GM13976 (cell line): ENCODE measurements around the gene ZNF35.
A peak's percentile ranks its signal among the peaks of the same experiment; 100 is the strongest.

ENCODE experiments used
- DNase-seq: peaks from one replicate; pipeline ENCODE4 v3.0.0; 2012; ENCODE audit warnings: low spot score
- CTCF ChIP-seq: IDR thresholded peaks from 2 replicates; pipeline ENCODE4 v1.5.1; 2012; ENCODE audit warnings: borderline replicate concordance, mild to moderate bottlenecking; ENCODE audit not compliant: insufficient read depth; ENCODE audit errors: extremely low read depth, missing control alignments, control extremely low read depth
- in situ Hi-C: fragments of 300-500 bp; cut with MboI; formaldehyde crosslinking; loops from one replicate; pipeline ENCODE4 v1.12.0; 2022; ENCODE audit warnings: low sequenced_read_pairs, mixed read lengths, inconsistent platforms; ENCODE audit not compliant: unreplicated experiment

ZNF35 gene

GRCh38 chr3:44648564-44649229 lies at the start of gene ZNF35:
Gene ZNF35, plus strand, starts transcription at chr3:44648732. Its CDS starts 2,336 bp downstream, at chr3:44651068.
- DNase-seq, result peak; percentile 89
- TF ChIP-seq CTCF, result no peak
- in situ Hi-C loops, result no loop called here

- TF ChIP-seq CTCF, result no peak
- in situ Hi-C loops, result no loop called here
- no peak for DNase-seq
Measured at GRCh38 chr3:44601749-44602148, 46.8 kb upstream of the ZNF35 start.

- no peak for DNase-seq
- in situ Hi-C loops, result no loop called here
- no peak for TF ChIP-seq CTCF
Measured at GRCh38 chr3:44612678-44613077, 35.9 kb upstream of the ZNF35 start.

GRCh38 chr3:44624749-44625480 lies 23.6 kb upstream of the ZNF35 start, which contains the start of gene ZNF197:
Gene ZNF197, plus strand, starts transcription at chr3:44625036. Its CDS starts 4,119 bp downstream, at chr3:44629155.
- no peak for TF ChIP-seq CTCF
- in situ Hi-C loops, result no loop called here
- DNase-seq, result peak; percentile 79

GRCh38 chr3:44628716-44629115 lies 19.8 kb upstream of the ZNF35 start:
- DNase-seq, result no peak
- no peak for TF ChIP-seq CTCF
- in situ Hi-C loops, result no loop called here

GRCh38 chr3:44632193-44632592 lies 16.3 kb upstream of the ZNF35 start:
- no peak for DNase-seq
- TF ChIP-seq CTCF, result peak; percentile 6
- in situ Hi-C loops, result no loop called here
